Suprapubic skin (tissue), 4 donors: ENCODE measurements around the gene SHC2.

Experiments used
- CTCF ChIP-seq, 2 donors: fragments of 200-600 bp in 1 of 2; fragments of 450-650 bp in 1 of 2; sonication (generic) in 1 of 2; IDR thresholded peaks; one replicate each; pipeline ENCODE4 v1.5.1; 2016 to 2019; ENCODE audit warnings: antibody characterized with exemption in 2 of 2, mild to moderate bottlenecking in 1 of 2, moderate library complexity in 1 of 2
- EP300 ChIP-seq: sonication (generic); formaldehyde crosslinking; IDR thresholded peaks from one replicate; pipeline ENCODE4 v1.6.1; 2017; ENCODE audit warnings: antibody characterized with exemption
- POLR2A ChIP-seq, 2 donors: fragments of 450-650 bp; IDR thresholded peaks; one replicate each; pipeline ENCODE4 v1.6.1; 2017; ENCODE audit warnings: antibody characterized with exemption in 2 of 2, mild to moderate bottlenecking in 2 of 2, moderate library complexity in 2 of 2
- POLR2AphosphoS5 ChIP-seq, 3 donors: sonication (generic); formaldehyde crosslinking; IDR thresholded peaks; one replicate each; pipeline ENCODE4 v1.6.1; 2017; ENCODE audit warnings: antibody characterized with exemption in 3 of 3

GRCh38 chr19:376111-376470 is 84.7 kb downstream of the SHC2 start:
- TF ChIP-seq CTCF (IDR thresholded peaks at IDR 0.05) (no peak), POLR2A (IDR thresholded peaks at IDR 0.05) (no peak), POLR2AphosphoS5 (IDR thresholded peaks at IDR 0.05) (no peak), EP300 (no peak)
